NCI-H1694 treated with DMSO at 0.1 percent for 48 hours (cell line): Measurements from ENCODE around the gene NEDD8.

Experiments used
- DNase-seq: peaks from one replicate; lab custom pipeline; 2025; lab: John Stamatoyannopoulos, UW

NEDD8 gene

DNA sequence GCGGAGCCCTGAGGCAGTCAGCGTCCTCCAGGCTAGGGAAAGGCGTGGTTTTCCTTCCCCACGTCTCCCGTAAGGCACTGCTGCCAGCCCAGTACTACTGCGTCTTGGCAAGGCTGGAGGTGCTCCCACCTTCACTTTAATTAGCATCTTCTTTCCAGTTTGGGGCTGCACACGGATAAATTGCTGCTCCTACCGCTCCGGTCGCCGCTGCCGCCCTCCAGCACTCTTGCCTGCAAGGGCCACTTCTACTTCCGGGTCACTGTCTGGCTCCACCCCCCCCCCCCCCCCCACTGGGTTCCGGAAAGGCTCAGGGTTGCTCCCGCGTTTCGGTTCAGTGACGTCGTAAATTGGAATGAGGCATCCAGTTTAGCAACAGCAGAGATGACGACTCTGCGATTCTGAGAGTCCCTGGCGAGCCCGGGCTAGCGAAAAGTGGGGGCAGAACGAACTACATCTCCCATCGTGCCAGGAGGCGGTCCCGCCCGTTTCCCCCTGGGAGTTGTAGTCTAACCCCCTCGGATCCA, at the start of gene NEDD8:
Gene NEDD8 (minus strand): TSS at position 247 of the 524 bp plus-strand sequence. CDS start 100 bp downstream, at position 147.
- peak; percentile 91 for DNase-seq

DNA sequence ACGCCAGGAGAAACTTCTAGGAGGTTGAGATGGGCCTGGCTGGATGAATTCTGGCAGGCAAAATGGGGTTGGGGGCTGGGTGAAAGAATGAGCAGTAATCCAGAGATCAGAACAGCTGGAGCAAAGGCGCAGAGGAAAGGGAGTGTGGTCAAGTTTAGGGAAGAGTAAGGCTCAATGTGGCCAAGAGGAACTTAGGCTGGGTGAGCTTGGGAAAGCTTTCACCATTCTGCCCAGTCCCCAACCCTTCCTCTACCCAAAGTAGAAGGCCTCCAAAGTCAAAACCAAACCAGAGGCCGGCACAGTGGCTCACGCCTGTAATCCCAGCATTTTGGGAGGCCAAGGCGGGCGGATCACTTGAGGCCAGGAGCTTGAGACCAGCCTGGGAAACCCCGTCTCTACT, 49.5 kb upstream of the NEDD8 start:
- no peak for DNase-seq

DNA sequence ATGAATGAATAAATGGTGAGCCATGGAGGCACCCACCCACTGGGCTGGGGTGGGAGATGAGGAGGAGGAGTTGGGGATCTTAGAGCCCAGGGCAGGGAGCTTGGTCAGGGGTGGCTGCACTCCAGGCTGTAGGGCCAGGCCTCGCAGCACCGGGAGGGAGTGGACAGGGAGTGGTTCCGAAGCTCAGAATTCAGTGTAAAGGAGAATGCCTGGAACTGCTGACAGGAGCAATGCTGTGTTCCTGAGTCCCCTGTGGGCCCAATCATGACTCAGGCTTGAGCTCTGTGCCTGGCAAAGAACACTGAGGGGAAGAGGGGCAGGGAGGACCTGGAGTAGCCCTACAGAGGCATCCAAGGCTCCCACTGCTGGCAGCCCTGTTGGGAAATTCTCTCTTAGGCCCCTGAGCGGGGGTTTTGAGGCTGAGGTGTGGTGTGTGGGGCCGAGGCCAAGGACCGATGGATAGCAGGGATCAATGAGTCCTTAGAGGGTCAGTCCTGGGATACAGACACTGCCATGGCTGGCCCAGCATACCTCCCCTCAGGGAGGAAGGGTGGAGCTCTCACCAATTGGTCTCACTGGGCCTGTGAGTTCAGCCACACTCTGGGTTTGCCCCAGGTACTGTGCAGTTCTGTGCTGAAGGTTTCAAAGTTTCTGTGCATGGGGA, 48.8 kb upstream of the NEDD8 start:
- DNase-seq = no peak

DNA sequence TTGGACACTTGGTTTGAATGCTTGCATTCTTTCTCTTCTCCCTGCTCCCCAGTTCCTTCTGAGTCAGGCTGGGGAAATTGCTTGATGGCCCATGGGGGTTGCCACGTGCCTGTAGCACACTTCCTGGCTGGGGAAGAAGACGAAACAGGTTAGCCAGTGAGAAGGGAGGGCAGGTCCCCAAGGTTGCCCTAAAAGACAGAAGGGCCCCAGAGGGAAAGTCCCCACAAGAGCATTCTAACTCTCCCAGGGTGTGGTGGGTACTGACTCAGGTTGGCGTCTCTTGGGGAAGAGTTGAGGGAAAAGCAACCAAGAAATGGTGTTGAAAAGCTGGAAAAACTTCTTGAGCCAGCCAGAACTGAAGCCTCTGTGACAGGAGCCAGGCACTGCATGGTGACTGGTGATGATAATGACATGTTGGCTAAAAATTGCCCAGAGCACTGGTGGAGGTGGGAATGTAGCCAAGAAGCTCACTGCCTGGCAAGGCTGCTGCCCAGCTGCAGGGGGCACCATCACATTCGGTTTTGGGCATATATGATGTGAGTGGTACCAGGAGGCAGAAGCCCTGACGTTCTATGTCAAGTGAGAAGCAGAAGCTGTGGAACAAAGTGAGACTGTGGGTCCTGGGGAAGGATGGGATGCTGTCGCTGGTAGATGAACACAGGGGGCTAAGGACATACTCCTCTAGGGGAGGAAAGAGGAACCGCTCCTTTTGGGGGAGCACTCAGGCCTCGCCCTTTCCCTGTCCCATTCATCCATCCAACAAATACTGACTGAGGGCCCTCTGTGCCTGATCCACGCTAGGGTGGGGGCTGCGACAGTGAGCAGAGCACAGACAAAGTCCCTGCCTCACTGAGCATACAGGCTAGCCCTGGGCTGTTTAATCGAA, 47.4 kb upstream of the NEDD8 start:
- peak; percentile 61 for DNase-seq

DNA sequence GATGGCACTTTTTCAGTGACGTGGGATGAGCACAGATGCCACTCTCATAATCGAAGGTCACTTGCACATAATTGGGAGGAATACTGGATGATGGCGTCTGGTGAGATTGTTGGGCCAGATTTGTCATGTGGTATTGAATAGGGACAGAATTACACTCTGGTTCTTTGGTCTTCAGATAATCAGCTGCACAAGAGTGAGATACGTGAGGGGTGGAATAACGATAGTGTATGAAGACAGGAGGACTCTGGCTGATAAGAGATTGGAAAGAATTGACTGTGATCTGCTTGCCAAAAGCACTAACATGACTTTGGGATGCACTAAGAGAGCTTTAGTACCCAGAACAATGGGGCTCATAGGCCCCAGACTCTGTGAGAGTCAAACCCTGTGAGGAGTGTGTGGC, 46.3 kb upstream of the NEDD8 start:
- DNase-seq = no peak

DNA sequence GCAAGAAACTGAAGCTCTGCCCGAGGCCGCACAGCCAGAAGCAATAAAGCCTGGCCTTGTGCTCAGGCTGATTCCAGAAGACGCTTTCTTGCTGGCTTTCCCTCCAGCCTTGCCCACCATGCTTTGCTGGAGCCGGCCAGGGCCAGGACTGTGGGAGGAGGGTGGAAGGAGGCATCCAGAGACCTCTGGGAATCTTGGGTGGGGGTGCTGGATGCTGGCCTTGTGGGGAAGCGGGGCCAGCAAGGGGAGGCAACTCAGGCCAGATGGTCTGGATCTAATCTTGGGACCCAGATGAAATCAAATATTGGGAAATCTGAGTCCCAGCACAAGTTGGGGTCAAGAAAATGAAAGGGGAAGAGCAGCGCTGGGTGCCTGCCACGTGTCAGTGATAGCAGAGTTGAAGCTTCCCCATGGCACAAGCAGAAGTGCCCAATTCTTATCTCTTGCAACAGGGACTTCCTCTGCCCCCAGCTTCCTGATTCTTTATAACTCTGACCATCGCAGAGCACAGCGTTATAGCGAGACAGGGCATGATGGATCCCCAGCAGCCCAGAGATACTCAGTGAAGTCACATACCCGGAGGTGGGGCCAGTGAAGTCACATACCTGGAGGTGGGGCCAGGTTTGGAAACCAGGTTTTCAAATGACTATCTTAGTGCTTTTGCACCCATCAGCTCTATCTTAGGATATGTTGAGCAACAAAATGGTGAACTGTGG, 45.6 kb upstream of the NEDD8 start:
- DNase-seq = no peak

DNA sequence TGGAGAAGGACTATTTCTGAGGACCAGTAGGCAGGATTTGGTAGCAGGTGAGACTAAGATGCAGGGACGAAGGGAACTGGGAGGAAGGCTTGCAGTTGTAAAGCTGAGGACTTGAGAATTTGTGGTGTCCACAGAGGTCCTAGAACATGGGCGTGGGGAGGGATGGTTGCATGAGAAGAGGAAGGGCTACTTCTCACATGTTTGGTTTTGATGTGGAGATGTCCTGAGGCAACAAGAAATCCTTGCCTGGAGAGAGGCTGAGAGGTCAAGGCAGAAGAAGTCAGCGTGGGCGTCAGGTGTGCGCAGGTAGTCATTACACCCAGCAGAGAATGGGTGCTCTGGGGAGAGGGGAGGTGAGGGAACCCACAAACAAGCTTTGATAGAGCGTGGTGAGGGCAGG, 44.9 kb upstream of the NEDD8 start:
- no peak for DNase-seq

DNA sequence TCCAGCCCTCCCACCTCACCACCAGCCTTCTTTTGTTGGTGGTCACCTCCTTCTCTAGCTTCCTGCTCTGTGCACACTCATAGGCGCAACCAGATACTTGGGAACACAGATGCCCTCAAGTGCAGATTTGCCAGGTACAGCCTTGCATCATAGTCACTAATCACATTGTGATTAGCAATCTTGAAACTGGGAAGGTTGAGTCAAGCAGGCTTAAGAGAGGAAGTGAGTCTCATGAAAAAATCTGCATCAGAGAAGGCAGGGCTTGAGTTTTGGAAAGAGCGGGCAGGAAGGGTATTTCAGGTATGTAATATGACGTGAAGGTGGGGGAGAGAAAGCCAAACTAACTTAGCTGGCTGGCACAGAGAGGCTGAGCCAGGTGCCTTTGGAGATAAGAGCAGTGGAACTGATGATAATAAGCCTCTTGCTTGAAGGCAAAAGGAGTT, 42.0 kb upstream of the NEDD8 start:
- no peak for DNase-seq

DNA sequence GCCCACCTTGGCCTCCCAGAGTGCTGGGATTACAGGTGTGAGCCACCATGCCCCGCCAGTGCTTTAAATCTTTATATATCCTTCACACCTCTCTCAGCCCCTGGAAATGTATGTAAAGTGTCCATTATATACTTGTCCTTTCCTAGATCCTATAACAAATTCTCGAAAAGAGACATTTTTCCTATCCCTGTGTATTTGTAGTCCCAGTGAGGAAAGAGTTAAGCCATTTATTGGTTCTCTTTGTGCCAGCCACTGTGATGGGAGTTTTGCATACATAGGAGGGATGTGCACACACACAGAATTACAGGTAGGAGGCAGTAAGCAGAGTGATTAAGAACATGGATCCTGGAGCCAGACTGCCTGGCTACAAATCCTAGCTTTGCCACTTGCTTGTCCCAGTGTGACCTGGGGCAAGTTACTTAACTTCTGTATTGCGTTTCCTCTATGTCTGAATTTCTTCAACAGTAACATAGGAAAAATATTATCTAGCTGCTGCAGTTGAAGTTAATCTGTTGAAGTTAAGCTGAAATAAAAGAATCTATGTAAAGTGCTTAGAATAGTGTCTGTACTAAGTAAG, 41.3 kb upstream of the NEDD8 start:
- DNase-seq = peak; percentile 5

DNA sequence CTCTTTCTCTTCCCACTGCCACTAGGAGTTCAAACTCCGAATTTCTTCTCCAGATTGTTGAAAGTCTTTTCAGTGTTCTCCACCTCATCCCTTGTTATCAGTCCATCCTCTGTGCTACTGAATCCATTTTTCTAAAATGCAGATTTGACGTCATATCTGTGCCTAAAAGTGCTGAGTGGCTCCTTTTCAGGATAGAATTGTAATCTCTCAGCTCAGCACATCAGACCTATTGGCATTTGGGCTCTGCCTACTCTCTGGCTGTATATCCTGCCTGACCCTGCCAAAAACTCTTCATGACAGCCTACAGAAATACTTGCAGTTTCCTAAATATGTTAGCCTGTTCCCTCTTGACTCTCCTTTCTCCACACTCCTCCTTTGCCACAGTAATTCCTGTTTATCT, 40.3 kb upstream of the NEDD8 start:
- no peak for DNase-seq

DNA sequence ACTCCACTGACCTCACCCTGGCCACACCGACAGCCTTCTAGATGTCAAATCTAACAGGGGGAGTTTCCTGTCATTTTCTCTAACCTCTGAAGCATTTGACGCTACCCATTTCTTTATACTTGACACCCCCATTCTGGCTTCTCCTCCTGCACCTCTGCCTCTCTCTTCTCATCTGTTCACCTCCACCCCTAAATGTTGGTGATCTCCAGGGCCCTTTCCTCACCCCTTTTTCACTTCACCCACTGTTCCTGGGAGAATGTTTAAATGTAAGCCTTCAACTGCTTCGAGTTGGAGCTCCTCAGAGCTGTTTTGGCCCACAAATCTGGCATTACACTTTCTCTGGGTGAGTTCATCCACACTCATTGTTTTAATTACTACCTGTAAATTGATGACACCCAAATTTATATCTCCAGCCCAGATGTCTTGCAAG, 39.7 kb upstream of the NEDD8 start:
- no peak for DNase-seq

DNA sequence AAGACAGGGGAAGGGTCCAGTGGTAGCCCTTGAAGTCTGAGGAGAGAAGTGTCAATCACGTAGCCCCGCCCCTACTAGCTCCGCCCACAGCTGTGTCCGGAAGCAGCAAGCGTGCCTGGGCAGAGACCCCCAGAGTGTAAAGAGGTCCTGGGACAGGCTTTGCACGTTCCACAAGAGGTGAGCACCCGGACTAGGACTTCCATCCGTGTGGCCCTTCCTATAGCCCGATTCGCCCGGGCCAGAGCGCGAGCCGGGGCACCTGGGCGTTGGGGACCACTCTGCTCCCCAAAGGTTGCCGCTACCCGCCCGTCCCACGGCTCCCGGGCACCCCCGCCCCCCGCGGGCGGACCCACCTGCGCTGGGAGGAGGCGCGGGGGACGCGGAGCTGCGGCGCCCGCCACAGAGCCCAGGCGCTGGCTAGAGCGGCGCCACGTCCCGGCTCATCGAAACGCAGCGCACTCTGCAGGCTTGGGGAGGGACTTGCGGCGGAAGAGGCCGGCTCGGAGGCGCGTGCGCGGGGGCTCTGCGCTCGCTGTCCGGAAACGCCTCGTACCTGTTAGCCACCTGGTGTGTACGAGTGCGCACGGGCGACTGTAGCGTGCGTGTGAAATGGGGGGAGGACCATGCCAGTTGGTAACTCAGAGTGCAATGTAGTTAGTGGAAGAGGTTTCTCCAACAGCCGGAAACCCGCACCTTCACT, 39.1 kb upstream of the NEDD8 start, which contains the start of gene RABGGTA:
Gene RABGGTA (minus strand): TSS at position 464 of the 700 bp plus-strand sequence. CDS start 482 bp downstream, outside the sequence.
- DNase-seq = peak; percentile 83

DNA sequence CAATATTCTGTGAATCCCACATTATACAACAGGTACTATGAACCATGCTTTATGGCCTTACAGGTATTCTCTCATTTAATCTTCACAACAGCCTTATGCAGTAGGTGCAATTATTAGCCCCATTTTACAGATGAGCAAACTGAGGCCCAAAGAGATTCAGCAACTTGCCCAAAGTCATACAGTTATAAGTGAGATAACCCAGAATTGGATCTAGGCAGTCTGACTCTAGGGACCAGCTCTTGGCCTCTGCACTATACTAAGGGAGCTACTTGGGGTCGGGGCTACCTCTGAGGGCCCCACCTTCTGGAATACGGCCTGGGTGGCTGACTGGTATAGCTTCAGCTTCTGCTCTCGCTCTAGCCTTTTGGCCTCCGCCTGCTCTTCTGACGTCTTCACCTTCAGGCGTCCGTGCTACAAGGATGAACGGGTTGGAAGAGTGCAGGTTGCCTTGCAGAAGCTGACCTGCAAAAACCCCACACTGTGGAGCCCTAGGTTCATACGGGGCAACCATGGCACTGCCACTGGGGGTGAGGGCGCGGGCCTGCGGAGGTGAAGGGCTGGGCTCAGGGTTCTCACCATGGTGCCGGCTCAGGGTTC, 38.5 kb upstream of the NEDD8 start:
- DNase-seq = peak; percentile 50

DNA sequence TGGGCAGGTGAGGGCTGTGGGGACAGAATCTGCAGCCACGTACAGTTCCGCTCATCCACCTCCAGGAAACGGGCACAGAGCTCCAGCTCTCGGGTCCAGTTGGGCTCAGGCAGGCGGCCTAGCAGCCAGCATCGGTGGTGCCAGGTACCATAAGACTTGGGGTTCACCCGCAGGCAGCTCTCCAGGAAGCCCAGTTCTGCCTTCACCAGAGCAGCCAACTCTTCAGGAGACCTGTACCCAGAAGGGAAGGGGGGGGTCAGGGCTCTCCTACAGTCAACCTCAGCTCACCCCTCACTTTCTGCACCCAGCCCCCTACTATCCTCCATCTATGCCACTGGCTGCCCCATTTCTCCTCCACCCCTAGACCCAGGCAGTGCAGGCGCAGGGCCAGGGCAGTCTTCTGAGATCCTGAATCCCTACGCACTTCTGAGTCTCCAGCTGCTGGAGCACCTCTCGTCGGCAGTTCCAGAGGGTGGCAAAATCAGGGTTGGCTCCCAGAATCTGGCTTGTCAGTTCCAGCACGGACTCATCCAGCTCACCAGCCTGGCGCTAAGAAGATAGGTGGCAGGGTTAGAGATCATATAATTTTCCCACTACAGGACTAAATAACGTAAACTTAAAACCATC, 37.9 kb upstream of the NEDD8 start:
- DNase-seq = no peak

DNA sequence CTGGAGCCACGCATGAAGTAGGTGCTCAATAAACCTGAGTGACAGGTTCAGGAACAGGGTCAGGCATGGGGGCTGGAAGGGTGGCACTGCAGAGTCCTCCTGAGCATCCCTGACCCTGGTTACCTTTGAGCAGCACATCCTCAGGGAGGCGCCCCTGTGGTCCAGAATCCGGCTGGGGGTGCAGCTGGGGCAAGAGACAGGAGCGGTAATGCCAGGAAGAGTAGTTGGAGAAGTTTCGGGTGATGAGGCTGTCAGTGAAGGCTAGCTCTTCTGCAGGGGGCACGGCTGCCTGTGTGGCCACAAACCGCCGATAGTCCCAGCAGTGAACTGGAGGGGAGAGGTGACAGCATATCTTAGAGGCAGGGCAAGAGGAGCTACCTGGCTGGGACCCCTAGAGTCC, 37.2 kb upstream of the NEDD8 start:
- no peak for DNase-seq

DNA sequence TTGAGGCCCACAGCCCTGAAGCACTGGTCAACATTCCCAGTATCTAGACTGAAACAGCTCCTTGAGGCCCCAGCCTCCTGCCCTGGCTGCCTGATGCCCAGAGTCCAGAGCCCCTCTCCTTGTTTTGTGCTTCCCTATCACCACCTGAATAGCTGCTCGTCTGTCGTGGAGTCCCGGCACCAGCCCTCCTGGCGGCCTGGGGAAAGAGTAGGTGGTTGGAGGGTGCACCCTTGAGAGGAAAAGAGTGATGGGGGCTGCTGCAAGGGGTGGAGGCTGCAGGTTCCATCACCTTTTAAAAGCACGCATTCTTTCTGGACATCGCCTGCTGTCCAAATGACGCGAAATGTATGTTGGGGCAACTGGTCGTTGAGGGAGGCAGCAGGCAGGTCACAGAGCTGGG, 36.1 kb upstream of the NEDD8 start:
- no peak for DNase-seq

DNA sequence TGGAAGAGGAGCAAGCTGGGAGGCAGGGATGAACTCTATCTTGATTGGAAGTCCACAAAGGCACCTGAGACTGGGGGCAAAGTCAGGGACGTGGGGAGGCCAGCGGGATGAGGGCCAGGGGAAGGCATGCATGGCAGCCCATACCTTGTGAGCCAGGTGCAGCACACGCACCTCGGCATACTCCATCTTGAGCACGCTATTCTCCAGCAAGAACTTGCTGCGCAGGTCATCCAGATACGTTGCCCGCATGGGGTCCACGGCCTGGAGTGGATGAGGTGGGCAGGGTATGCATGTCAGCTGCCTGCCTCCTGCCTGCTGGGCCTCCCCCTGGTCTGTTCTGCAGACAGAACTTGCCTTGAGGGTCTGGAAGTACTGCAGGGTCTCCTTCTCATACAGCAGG, 35.3 kb upstream of the NEDD8 start:
- DNase-seq = no peak

DNA sequence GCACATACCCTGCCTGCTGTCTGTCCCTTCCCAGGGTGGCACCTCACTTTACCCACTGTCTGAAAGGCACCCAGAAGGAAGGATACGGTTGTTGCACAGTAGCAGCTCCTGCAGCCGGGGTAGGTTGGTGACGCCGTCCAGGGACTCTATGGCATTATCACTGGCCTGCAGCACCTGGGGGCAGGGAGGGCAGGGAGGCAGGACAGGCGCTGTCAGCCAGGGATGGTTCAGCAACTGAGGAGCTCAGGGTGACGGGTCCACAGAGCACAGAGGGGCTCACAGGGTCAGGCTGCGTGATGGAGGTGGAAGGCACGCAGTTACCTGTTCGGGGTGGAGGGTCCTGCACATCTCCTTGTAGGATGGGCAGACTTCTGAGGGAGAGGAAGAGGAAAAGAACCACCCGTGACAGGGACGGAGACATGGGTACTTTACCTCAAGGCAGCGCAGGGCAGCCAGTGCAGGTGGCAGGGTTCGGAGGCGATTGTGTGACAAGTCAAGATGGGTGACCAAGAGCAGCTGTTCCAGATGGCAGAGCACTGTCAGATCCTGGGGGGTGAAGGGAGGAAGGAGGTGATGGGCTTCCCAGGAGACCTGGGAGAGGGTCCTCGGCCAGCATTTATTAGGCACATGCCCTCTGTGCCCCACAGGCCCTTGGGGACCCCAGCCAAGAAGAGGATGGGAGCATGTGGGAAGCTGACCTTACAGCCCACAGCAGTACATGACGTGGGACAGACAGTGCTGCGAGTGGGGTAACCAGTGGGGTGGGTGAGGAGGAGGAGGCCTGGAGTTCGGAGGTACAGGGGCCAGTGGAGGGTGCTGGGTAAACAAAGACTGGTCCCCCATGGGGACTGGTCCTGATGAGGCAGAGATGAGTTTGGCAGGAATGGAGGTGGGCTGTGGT, 34.4 kb upstream of the NEDD8 start:
- DNase-seq = no peak

DNA sequence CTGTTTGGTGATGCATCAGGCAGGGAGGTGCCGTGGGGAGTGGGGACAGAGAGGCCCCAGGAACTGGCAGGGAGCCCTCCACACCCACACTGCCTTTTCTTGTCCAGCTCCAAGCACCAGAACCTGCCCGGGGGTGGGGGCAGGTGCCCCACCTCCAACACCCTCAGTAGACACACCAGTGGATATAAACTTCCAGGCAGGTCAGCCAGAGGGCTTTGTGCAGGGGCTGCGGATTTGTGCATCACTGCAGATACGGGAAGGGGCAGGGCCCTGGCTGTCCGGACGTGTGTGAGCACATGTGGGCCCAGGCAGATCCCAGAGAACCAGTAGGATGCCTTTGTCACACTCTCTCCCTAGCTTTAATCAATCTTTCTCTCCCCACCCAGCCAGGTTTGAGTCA, 32.1 kb upstream of the NEDD8 start:
- DNase-seq = no peak
